CD4-positive, alpha-beta T cell treated with Interleukin-12 subunit alpha and Interleukin-12 subunit beta, for 1 hour (primary cell): ENCODE results near the gene GRN.
"Not testable (repeated sequence)": the region's sequence is repeated elsewhere in the genome, so short reads cannot be mapped to it uniquely, and the experiment has no call there.

Experiments used
- DNase-seq: peaks from one replicate; pipeline ENCODE4 v3.0.0-alpha.2; 2020

The GRN gene

GRCh38 chr17:44385287-44386181 is 40.4 kb downstream of the GRN start:
- peak; percentile 88 for DNase-seq

- no peak for DNase-seq
These were observed 41.1 kb downstream of the GRN start for GRCh38 chr17:44386182-44386525.

- DNase-seq, result no peak
These were observed 42.7 kb downstream of the GRN start for GRCh38 chr17:44387804-44388203.

GRCh38 chr17:44389281-44389680 is 44.2 kb downstream of the GRN start, which contains the start of gene ITGA2B:
Gene ITGA2B, minus strand, starts transcription at chr17:44389649. Its CDS starts 176 bp downstream, at chr17:44389473.
- DNase-seq, result no peak

GRCh38 chr17:44389723-44390202 is 44.7 kb downstream of the GRN start:
- no peak for DNase-seq

- DNase-seq, result no peak
These were observed 45.3 kb downstream of the GRN start for GRCh38 chr17:44390250-44390870.

GRCh38 chr17:44394112-44394511 is 49.0 kb downstream of the GRN start:
- DNase-seq, result not testable (repeated sequence)

GRCh38 chr17:44394833-44395232 is 49.7 kb downstream of the GRN start:
- DNase-seq, result no peak

- DNase-seq, result no peak
These were observed 51.8 kb downstream of the GRN start for GRCh38 chr17:44396946-44397345.

GRCh38 chr17:44397479-44398440 is 52.7 kb downstream of the GRN start:
- DNase-seq, result no peak

- DNase-seq, result no peak
These were observed 53.9 kb downstream of the GRN start for GRCh38 chr17:44398692-44399691.

GRCh38 chr17:44400226-44400847 is 55.2 kb downstream of the GRN start:
- no peak for DNase-seq
